ENCODE measurements around the gene KCNC2.

The KCNC2 gene

GRCh38 chr12:75047885-75048525, 161.6 kb downstream of the KCNC2 start:
- Histone ChIP-seq H3K9ac (ENCODE audit: low read depth, low read length) (no peak overlapping the region), H3K4me3 (ENCODE audit: low read length) (no peak overlapping the region), H3K4me1 (ENCODE audit: insufficient read depth, low read length) (no peaks in the 10 kb centered on the region), H3K27me3 (ENCODE audit: insufficient read depth, low read length) (no peaks in the 10 kb centered on the region), H3K36me3 (ENCODE audit: insufficient read depth, low read depth, low read length) (no peaks in the 10 kb centered on the region), H3K9me3 (ENCODE audit: insufficient read depth, low read depth, low read length) (no peaks in the 10 kb centered on the region), H3K27ac (ENCODE audit: low read length) (no peak overlapping the region)

DNA sequence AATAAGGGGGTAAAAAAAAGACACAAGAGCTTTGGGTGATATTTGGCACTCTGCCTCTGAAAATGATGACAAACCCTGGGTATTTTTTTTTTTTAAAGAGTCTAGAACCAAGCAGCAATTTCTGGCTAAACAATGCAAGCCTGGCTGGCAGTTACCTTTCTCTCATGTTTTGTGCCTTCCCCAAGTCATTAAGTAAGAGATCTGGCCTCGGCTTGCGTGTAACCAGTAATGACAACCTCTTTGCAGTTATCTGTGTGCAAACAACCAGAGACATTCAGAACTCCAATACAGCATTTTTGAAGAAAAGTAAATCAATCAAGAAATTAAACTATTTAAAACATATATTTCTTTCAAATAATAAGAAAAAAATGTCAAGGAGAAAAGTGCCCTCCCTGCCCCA, 167.5 kb downstream of the KCNC2 start:
- Histone ChIP-seq H3K9me3 (ENCODE audit: insufficient read depth, low read depth, low read length) (no peaks in the 10 kb centered on the region), H3K9ac (ENCODE audit: low read depth, low read length) (no peak overlapping the region), H3K27me3 (ENCODE audit: insufficient read depth, low read length) (no peaks in the 10 kb centered on the region), H3K27ac (ENCODE audit: low read length) (no peak overlapping the region), H3K4me3 (ENCODE audit: low read length) (no peak overlapping the region), H3K4me1 (ENCODE audit: insufficient read depth, low read length) (no peaks in the 10 kb centered on the region), H3K36me3 (ENCODE audit: insufficient read depth, low read depth, low read length) (no peaks in the 10 kb centered on the region)

- no peaks in the 10 kb centered on the region for H3K4me1 ChIP-seq (ENCODE audit: insufficient read depth, low read length)
- H3K27ac ChIP-seq (ENCODE audit: low read length), result no peak overlapping the region
- no peak overlapping the region for H3K9ac ChIP-seq (ENCODE audit: low read depth, low read length)
These were observed 168.2 kb downstream of the KCNC2 start for GRCh38 chr12:75041472-75041871.

GRCh38 chr12:75020068-75020557, 189.5 kb downstream of the KCNC2 start:
- H3K4me1 ChIP-seq (ENCODE audit: insufficient read depth, low read length), result no peaks in the 10 kb centered on the region
- no peaks in the 10 kb centered on the region for H3K36me3 ChIP-seq (ENCODE audit: insufficient read depth, low read depth, low read length)
- no peaks in the 10 kb centered on the region for H3K27me3 ChIP-seq (ENCODE audit: insufficient read depth, low read length)
- no peak overlapping the region for H3K9ac ChIP-seq (ENCODE audit: low read depth, low read length)
- H3K4me3 ChIP-seq (ENCODE audit: low read length), result no peak overlapping the region
- peaks cover 61% of the 10 kb centered on the region for H3K9me3 ChIP-seq (ENCODE audit: insufficient read depth, low read depth, low read length)
- H3K27ac ChIP-seq (ENCODE audit: low read length), result no peak overlapping the region

More at GRCh38 chr12:75041472-75041871, 168.2 kb downstream of the KCNC2 start:
- H3K9me3 ChIP-seq (ENCODE audit: insufficient read depth, low read depth, low read length), result no peaks in the 10 kb centered on the region
- no peaks in the 10 kb centered on the region for H3K36me3 ChIP-seq (ENCODE audit: insufficient read depth, low read depth, low read length)
- no peak overlapping the region for H3K4me3 ChIP-seq (ENCODE audit: low read length)
- H3K27me3 ChIP-seq (ENCODE audit: insufficient read depth, low read length), result no peaks in the 10 kb centered on the region

DNA sequence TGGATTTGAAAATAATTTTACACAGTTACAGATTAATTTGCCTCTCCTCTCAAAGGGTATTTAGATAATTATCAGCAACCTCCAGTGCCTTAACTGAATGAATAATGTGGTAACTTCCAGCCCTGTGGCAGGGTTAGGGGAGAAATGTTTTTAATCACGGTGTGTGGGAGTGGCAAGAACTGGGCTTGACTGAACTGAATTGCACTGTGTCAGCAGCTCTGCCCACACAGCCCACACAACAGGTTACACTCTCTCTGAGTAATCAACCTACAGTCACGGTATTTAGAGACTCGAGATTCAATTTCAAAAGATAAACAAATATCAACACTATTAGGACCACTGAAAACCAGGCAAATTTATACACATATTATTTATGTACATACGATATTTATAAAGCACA, 198.5 kb downstream of the KCNC2 start:
- Histone ChIP-seq H3K27me3 (ENCODE audit: insufficient read depth, low read length) (no peaks in the 10 kb centered on the region), H3K27ac (ENCODE audit: low read length) (no peak overlapping the region), H3K4me3 (ENCODE audit: low read length) (no peak overlapping the region), H3K4me1 (ENCODE audit: insufficient read depth, low read length) (no peaks in the 10 kb centered on the region), H3K36me3 (ENCODE audit: insufficient read depth, low read depth, low read length) (no peaks in the 10 kb centered on the region), H3K9ac (ENCODE audit: low read depth, low read length) (no peak overlapping the region), H3K9me3 (ENCODE audit: insufficient read depth, low read depth, low read length) (no peaks in the 10 kb centered on the region)

DNA sequence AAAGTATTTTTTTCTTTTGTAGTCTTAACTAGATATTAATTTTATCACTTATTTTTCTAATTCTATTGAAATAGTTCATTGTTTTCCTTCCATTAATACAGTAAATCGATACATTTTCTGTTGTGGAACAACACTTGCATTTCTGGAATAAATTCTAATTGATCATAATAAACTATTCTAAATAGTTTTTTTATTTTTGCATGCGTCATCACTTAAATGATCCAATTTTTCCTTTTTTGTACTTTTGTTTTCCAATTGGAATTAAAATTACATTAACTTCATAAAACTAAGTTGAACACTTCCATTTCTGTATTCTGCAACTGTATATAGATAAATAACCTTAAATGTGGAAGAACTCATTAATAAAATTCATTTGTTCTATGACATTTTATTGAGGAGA, 202.5 kb downstream of the KCNC2 start:
- Histone ChIP-seq H3K9me3 (ENCODE audit: insufficient read depth, low read depth, low read length) (no peaks in the 10 kb centered on the region), H3K4me1 (ENCODE audit: insufficient read depth, low read length) (no peaks in the 10 kb centered on the region), H3K36me3 (ENCODE audit: insufficient read depth, low read depth, low read length) (no peaks in the 10 kb centered on the region), H3K27me3 (ENCODE audit: insufficient read depth, low read length) (no peaks in the 10 kb centered on the region), H3K27ac (ENCODE audit: low read length) (no peak overlapping the region), H3K9ac (ENCODE audit: low read depth, low read length) (no peak overlapping the region), H3K4me3 (ENCODE audit: low read length) (no peak overlapping the region)

GRCh38 chr12:75000120-75000519, 209.5 kb downstream of the KCNC2 start:
- Histone ChIP-seq H3K36me3 (ENCODE audit: insufficient read depth, low read depth, low read length) (no peaks in the 10 kb centered on the region), H3K4me1 (ENCODE audit: insufficient read depth, low read length) (no peaks in the 10 kb centered on the region), H3K27me3 (ENCODE audit: insufficient read depth, low read length) (no peaks in the 10 kb centered on the region), H3K9ac (ENCODE audit: low read depth, low read length) (no peak overlapping the region), H3K4me3 (ENCODE audit: low read length) (no peak overlapping the region), H3K9me3 (ENCODE audit: insufficient read depth, low read depth, low read length) (no peaks in the 10 kb centered on the region), H3K27ac (ENCODE audit: low read length) (no peak overlapping the region)

DNA sequence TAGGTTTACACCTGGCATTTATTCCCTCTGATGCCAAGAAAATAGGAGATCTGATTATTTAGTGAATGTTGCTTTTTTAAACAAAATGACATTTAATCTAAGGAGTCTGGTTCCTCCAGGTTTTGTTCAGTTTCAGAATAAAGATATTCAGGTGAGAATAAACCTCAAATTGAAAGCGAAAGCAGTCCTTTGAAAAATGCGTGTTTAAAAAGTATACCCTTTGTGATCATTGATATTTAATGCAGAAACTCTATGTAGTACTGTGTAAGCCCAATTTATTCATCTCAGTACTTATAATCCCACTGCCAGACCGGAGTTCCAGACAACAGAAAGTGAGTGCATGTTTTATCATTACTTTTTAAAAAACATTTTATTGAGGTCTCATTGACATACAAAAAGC, 210.2 kb downstream of the KCNC2 start:
- Histone ChIP-seq H3K27me3 (ENCODE audit: insufficient read depth, low read length) (no peaks in the 10 kb centered on the region), H3K27ac (ENCODE audit: low read length) (no peak overlapping the region), H3K9ac (ENCODE audit: low read depth, low read length) (no peak overlapping the region), H3K36me3 (ENCODE audit: insufficient read depth, low read depth, low read length) (no peaks in the 10 kb centered on the region), H3K9me3 (ENCODE audit: insufficient read depth, low read depth, low read length) (no peaks in the 10 kb centered on the region), H3K4me3 (ENCODE audit: low read length) (no peak overlapping the region), H3K4me1 (ENCODE audit: insufficient read depth, low read length) (no peaks in the 10 kb centered on the region)
